Testis (tissue), 3 donors: Measurements from ENCODE around the gene TAC3. TPM values are rescaled to one million over a fixed set of nuclear protein-coding genes. Genes with fewer than 3 reads are reported as not detected.

ENCODE experiments used
- DNase-seq: peaks from one replicate; pipeline ENCODE4 v3.0.0-alpha.2; 2019
- H3K27ac ChIP-seq, 2 donors: fragments of 200-600 bp; sonication (generic); one replicate each; pipeline ENCODE4 v1.5.1; 2019
- H3K27me3 ChIP-seq: fragments of 200-600 bp; sonication (generic); one replicate; pipeline ENCODE4 v1.5.1; 2019
- H3K36me3 ChIP-seq: fragments of 200-600 bp; sonication (generic); one replicate; pipeline ENCODE4 v1.5.1; 2017; ENCODE audit warnings: low read depth; ENCODE audit errors: missing control alignments
- H3K4me1 ChIP-seq: fragments of 200-600 bp; sonication (generic); one replicate; pipeline ENCODE4 v1.5.1; 2019
- H3K4me3 ChIP-seq, 2 donors: fragments of 200-600 bp; sonication (generic); one replicate each; pipeline ENCODE4 v1.5.1; 2017 to 2019
- H3K9me3 ChIP-seq: fragments of 200-600 bp; sonication (generic); one replicate; pipeline ENCODE4 v1.5.1; 2017
- CTCF ChIP-seq, 3 experiments: fragments of 450-650 bp in 2 of 3; fragments of 200-600 bp in 1 of 3; sonication (generic) in 1 of 3; IDR thresholded peaks; one replicate each; pipeline ENCODE4 v1.5.1; 2016 to 2019; ENCODE audit warnings: antibody characterized with exemption in 3 of 3, mild to moderate bottlenecking in 2 of 3, moderate library complexity in 1 of 3
- POLR2A ChIP-seq: fragments of 450-650 bp; IDR thresholded peaks from one replicate; pipeline ENCODE4 v1.6.1; 2017; ENCODE audit warnings: antibody characterized with exemption, mild to moderate bottlenecking, moderate library complexity
- WGBS, 2 donors: methylation state at CpG; one replicate each; pipeline ENCODE4 v1.1.5; 2018; 5-methylcytosine and 5-hydroxymethylcytosine counted together
- intact Hi-C: fragments of 100-400 bp; cut with DNase I; formaldehyde crosslinking; loops from one replicate; pipeline ENCODE4 v1.15.1; 2023; ENCODE audit warnings: low total_unique reads
- polyA plus RNA-seq: library from polyadenylated mRNA; stranded (reverse); fragments of 350-450 nt; fragmentation: Illumina TruSeq; extraction: RNeasy Lipid Tissue Mini Kit (QIAGEN cat#74804); gene quantifications from one replicate; pipeline ENCODE4 v1.2.3, GENCODE V29; 2014; ENCODE audit warnings: low read depth, low replicate concordance; ENCODE audit not compliant: insufficient read depth
- total RNA-seq, 2 donors: library from RNA; depleted of rRNA; stranded (reverse); fragments of >200 nt; gene quantifications; one replicate each; pipeline ENCODE4 v1.2.3, GENCODE V29; 2016

TAC3 gene
- total and polyA plus RNA-seq, 3 donors from 2014 or later = 2.5 to 3.9 (median 2.9) TPM

DNA sequence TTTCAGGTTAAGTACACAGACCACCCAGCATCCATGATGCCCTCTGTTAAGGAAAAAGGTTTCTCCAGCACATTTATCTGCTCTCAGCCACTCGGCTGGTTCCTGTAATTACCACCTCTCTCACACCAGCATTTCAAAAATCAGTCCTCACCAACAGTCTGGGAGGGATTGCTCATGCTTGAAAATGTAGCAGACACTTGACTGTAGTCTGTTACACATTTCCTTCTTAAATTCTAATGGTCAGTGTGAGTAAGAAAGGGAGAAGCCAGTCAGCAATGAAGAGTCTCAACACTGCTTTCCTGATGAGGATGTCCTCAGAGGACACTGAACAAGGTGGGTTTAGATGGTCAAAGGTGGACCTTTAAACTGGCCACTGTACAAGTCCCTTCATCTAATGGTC, 15.9 kb downstream of the TAC3 start:
- no peak for DNase-seq
- 73% methylated on average over 1 of the region's 1 CpG for WGBS, 2 donors
- Histone ChIP-seq H3K4me3 (no peak overlapping the region), H3K27ac (no peak overlapping the region), H3K4me1 (peaks cover 17% of the 10 kb centered on the region), H3K9me3 (no peaks in the 10 kb centered on the region), H3K36me3 (no peaks in the 10 kb centered on the region), H3K27me3 (no peaks in the 10 kb centered on the region)
- intact Hi-C loops = no loop called here
- TF ChIP-seq POLR2A = no peak
- TF ChIP-seq CTCF (IDR thresholded peaks at IDR 0.05) = no peak

DNA sequence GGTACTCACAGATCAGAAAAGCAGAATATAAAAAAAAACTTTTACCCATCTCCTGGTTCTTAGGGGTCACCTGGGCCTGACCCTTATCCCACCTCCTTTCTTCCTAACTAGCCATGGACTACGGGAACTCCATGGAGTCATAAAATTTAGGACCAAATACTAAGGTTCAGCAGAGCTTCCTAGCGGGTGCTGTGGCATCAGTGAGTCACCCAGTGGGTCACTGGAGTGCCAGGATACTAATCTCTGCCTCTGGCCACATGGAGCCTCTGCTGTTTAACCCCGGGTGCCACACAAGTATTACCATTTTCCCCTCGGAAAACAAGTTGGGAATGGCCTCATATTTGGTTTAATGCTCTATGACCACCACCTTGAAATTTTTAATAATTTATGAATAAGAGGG, 16.9 kb downstream of the TAC3 start:
- H3K4me3 ChIP-seq = no peak overlapping the region
- TF ChIP-seq CTCF (IDR thresholded peaks at IDR 0.05) (no peak), POLR2A (no peak)
- intact Hi-C loops = loop anchor here (10.0 kb wide), 1 partner anchor 225 kb away; no protein-coding TSS in a partner anchor
- H3K27ac ChIP-seq = no peak overlapping the region
- H3K4me1 ChIP-seq = peaks cover 8% of the 10 kb centered on the region
- 90% methylated on average over 4 of the region's 4 CpGs for WGBS, 2 donors
- H3K9me3 ChIP-seq = no peaks in the 10 kb centered on the region
- DNase-seq = no peak
- H3K36me3 ChIP-seq = no peaks in the 10 kb centered on the region
- no peaks in the 10 kb centered on the region for H3K27me3 ChIP-seq

GRCh38 chr12:56998981-56999380, 17.3 kb downstream of the TAC3 start:
- H3K36me3 ChIP-seq = no peaks in the 10 kb centered on the region
- no peaks in the 10 kb centered on the region for H3K9me3 ChIP-seq
- TF ChIP-seq CTCF (IDR thresholded peaks at IDR 0.05) = no peak
- TF ChIP-seq POLR2A = no peak
- intact Hi-C loops = loop anchor here (10.0 kb wide), 1 partner anchor 224 kb away; no protein-coding TSS in a partner anchor
- WGBS, 2 donors = 77 to 81% methylated on average over 4 of the region's 4 CpGs
- DNase-seq = no peak
- H3K27me3 ChIP-seq = no peaks in the 10 kb centered on the region
- H3K4me3 ChIP-seq = no peak overlapping the region
- H3K27ac ChIP-seq = no peak overlapping the region
- H3K4me1 ChIP-seq = peaks cover 8% of the 10 kb centered on the region

GRCh38 chr12:56998316-56998715, 18.0 kb downstream of the TAC3 start:
- H3K27ac ChIP-seq = no peak overlapping the region
- no peaks in the 10 kb centered on the region for H3K36me3 ChIP-seq
- intact Hi-C loops = loop anchor here (10.0 kb wide), 1 partner anchor 224 kb away; no protein-coding TSS in a partner anchor
- DNase-seq = no peak
- no peak overlapping the region for H3K4me3 ChIP-seq
- H3K27me3 ChIP-seq = no peaks in the 10 kb centered on the region
- H3K4me1 ChIP-seq = peaks cover 8% of the 10 kb centered on the region
- H3K9me3 ChIP-seq = no peaks in the 10 kb centered on the region
- 80 to 89% methylated on average over 6 of the region's 6 CpGs for WGBS, 2 donors
- TF ChIP-seq POLR2A (no peak), CTCF (IDR thresholded peaks at IDR 0.05) (no peak)
